GM18505 (cell line): ENCODE measurements around the gene HDAC10.

ENCODE experiments used
- ATAC-seq: cut with Tn5 transposase; IDR thresholded peaks from one replicate; pipeline ENCODE4 v1.9.1; 2021; ENCODE audit not compliant: unreplicated experiment
- POLR2A ChIP-seq: IDR thresholded peaks from 4 replicates; pipeline ENCODE4 v1.6.1; 2011; ENCODE audit warnings: borderline replicate concordance; ENCODE audit not compliant: insufficient read depth, insufficient read length; ENCODE audit errors: extremely low read depth

HDAC10 gene

GRCh38 chr22:50250555-50251476 is at the start of gene HDAC10:
Gene HDAC10, minus strand, starts transcription at chr22:50251265. Its CDS starts 233 bp downstream, at chr22:50251032.
- TF ChIP-seq POLR2A: peak; percentile 73
- peak; percentile 48 for ATAC-seq

GRCh38 chr22:50300620-50301257 is 49.7 kb upstream of the HDAC10 start:
- no peak for ATAC-seq
- TF ChIP-seq POLR2A: no peak

- no peak for ATAC-seq
- TF ChIP-seq POLR2A: no peak
Observed at GRCh38 chr22:50299785-50300619, 48.9 kb upstream of the HDAC10 start.

- no peak for ATAC-seq
- TF ChIP-seq POLR2A: no peak
Observed at GRCh38 chr22:50298937-50299784, 48.1 kb upstream of the HDAC10 start.

GRCh38 chr22:50298266-50298637 is 47.2 kb upstream of the HDAC10 start:
- no peak for TF ChIP-seq POLR2A
- no peak for ATAC-seq

- ATAC-seq: no peak
- no peak for TF ChIP-seq POLR2A
Observed at GRCh38 chr22:50297510-50298265, 46.6 kb upstream of the HDAC10 start.

GRCh38 chr22:50296658-50297490 is 45.8 kb upstream of the HDAC10 start:
- TF ChIP-seq POLR2A: no peak
- no peak for ATAC-seq

GRCh38 chr22:50294319-50294656 is 43.2 kb upstream of the HDAC10 start:
- ATAC-seq: no peak
- TF ChIP-seq POLR2A: no peak

GRCh38 chr22:50293441-50294318 is 42.6 kb upstream of the HDAC10 start:
- ATAC-seq: no peak

GRCh38 chr22:50292643-50293440 is 41.8 kb upstream of the HDAC10 start:
- no peak for ATAC-seq
- TF ChIP-seq POLR2A: no peak

More at GRCh38 chr22:50293441-50294318, 42.6 kb upstream of the HDAC10 start:
- TF ChIP-seq POLR2A: no peak
